ENCODE measurements around the gene ADSL.

DNA sequence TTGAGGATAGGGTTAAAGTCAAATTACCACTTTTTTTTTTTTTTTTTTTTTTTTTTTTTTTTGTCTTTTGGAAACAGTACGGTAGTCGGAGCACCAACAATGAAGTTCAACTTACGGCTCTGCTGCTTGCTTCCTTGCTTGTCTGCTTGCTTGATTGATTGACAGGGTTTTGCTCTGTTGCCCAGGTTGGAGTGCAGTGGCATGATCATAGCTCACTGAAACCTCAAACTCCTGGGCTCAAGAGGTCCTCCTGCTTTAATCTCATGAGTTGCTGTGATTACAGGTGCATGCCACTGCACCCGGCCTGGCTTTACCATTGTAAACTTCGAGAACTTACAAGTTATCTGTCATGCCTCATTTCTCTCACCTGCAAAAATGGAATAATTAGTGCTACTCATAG is 29.8 kb downstream of the ADSL start:
- TF ChIP-seq, protein P1, sequence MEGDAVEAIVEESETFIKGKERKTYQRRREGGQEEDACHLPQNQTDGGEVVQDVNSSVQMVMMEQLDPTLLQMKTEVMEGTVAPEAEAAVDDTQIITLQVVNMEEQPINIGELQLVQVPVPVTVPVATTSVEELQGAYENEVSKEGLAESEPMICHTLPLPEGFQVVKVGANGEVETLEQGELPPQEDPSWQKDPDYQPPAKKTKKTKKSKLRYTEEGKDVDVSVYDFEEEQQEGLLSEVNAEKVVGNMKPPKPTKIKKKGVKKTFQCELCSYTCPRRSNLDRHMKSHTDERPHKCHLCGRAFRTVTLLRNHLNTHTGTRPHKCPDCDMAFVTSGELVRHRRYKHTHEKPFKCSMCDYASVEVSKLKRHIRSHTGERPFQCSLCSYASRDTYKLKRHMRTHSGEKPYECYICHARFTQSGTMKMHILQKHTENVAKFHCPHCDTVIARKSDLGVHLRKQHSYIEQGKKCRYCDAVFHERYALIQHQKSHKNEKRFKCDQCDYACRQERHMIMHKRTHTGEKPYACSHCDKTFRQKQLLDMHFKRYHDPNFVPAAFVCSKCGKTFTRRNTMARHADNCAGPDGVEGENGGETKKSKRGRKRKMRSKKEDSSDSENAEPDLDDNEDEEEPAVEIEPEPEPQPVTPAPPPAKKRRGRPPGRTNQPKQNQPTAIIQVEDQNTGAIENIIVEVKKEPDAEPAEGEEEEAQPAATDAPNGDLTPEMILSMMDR (IDR thresholded peaks at IDR 0.05), result no peak
- TF ChIP-seq POLR2A (IDR thresholded peaks at IDR 0.05), result no peak
